ENCODE measurements around the gene PRSS23. TPM values are rescaled to one million over a fixed set of nuclear protein-coding genes. Genes with fewer than 3 reads are reported as not detected.
A peak's percentile ranks its signal among the peaks of the same experiment; 100 is the strongest.

The PRSS23 gene
- total RNA-seq, 4 donors from 2014 or later = 28.8 to 126 (median 106) TPM

DNA sequence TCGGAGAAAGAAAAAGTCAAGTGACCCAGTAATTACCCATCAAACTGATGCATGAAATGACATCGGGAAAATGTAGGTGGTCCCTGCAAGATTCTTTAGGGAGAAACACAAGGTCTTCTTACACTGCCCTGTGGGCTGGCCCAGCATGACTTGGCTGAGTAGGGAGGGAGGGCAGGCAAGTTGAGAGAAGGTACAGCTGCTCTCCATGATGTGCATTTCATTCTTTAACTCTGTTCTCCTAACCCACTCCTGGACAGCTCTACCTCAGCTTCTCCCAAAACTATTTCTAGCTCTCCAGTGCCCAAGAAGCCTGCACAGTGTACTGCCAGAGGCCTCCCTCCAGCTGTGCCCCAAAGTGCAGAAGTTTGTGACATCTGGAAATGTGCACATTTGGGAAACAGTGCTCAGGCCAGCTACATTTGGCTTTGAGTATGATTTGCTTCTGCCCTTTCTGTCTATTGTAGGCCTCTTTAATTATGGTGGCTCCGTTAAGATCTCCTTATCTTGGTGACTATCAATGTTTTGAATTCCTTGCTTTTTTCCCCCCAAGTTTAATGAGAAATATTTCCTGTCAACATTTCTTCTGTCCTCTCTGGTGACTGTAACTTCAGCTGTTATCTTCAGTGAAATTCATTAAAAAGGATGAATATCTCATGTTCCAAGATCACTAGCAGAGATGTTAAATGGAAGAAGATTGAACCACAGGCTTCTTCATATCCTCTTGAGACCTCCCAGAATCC lies 26.7 kb upstream of the PRSS23 start:
- no peaks in the 10 kb centered on the region for H3K9me3 ChIP-seq
- TF ChIP-seq POLR2A (IDR thresholded peaks at IDR 0.05) = no peak
- TF ChIP-seq, protein P1, sequence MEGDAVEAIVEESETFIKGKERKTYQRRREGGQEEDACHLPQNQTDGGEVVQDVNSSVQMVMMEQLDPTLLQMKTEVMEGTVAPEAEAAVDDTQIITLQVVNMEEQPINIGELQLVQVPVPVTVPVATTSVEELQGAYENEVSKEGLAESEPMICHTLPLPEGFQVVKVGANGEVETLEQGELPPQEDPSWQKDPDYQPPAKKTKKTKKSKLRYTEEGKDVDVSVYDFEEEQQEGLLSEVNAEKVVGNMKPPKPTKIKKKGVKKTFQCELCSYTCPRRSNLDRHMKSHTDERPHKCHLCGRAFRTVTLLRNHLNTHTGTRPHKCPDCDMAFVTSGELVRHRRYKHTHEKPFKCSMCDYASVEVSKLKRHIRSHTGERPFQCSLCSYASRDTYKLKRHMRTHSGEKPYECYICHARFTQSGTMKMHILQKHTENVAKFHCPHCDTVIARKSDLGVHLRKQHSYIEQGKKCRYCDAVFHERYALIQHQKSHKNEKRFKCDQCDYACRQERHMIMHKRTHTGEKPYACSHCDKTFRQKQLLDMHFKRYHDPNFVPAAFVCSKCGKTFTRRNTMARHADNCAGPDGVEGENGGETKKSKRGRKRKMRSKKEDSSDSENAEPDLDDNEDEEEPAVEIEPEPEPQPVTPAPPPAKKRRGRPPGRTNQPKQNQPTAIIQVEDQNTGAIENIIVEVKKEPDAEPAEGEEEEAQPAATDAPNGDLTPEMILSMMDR (IDR thresholded peaks at IDR 0.05) = no peak
- H3K36me3 ChIP-seq = no peaks in the 10 kb centered on the region
- H3K4me3 ChIP-seq = no peak overlapping the region
- no peaks in the 10 kb centered on the region for H3K27me3 ChIP-seq
- H3K27ac ChIP-seq = no peak overlapping the region
- H3K4me1 ChIP-seq = no peaks in the 10 kb centered on the region
- intact Hi-C loops (cut with DNase I; ENCODE audit: low total_unique reads) = no loop called here
- DNase-seq = no peak

DNA sequence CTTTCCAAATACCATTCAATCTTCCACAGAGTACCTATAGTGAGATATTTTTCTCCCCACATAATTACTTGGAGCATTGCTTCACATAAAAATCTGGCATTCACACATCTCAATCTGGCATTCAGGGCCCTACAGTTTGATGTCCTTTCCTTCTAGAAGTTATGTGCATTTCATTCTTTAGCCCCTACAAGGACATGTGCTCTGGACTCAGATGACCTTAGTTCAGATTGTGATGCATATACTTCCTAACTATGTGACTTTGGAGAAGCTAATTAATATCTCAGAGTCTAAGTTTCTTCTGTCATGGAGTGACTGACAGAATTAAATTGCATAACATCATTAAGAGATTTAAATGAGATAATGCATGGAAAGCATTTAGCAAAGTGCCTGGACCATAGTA lies 25.9 kb upstream of the PRSS23 start:
- H3K27ac ChIP-seq = no peak overlapping the region
- intact Hi-C loops (cut with DNase I; ENCODE audit: low total_unique reads) = no loop called here
- DNase-seq = no peak
- no peaks in the 10 kb centered on the region for H3K27me3 ChIP-seq
- no peaks in the 10 kb centered on the region for H3K9me3 ChIP-seq
- H3K4me3 ChIP-seq = no peak overlapping the region
- TF ChIP-seq, protein P1 (IDR thresholded peaks at IDR 0.05) = no peak
- no peak for TF ChIP-seq POLR2A (IDR thresholded peaks at IDR 0.05)
- H3K36me3 ChIP-seq = no peaks in the 10 kb centered on the region
- H3K4me1 ChIP-seq = no peaks in the 10 kb centered on the region

DNA sequence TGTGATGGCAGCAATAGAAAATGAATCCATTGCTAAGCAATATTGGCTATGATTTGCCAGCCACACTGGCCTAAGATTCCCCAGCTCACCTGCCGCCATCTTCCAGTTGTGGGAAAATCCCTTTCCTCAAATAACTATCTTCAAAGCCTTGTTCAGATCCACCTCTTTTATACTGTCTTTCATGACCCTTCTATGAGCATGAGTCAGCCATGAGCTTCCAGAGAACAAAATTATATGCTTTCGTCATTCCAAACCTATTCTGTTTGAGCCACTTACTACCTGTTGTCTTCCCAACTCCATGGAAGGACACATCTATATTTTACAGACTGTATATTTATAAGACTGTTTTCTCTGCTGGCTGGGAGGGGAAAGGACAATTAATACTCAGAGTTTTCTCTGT lies 25.0 kb upstream of the PRSS23 start:
- Histone ChIP-seq H3K4me3 (no peak overlapping the region), H3K36me3 (no peaks in the 10 kb centered on the region), H3K27ac (no peak overlapping the region), H3K4me1 (no peaks in the 10 kb centered on the region), H3K9me3 (no peaks in the 10 kb centered on the region), H3K27me3 (no peaks in the 10 kb centered on the region)
- TF ChIP-seq POLR2A (IDR thresholded peaks at IDR 0.05) = no peak
- TF ChIP-seq, protein P1 (IDR thresholded peaks at IDR 0.05) = no peak
- DNase-seq = no peak
- intact Hi-C loops (cut with DNase I; ENCODE audit: low total_unique reads) = no loop called here

DNA sequence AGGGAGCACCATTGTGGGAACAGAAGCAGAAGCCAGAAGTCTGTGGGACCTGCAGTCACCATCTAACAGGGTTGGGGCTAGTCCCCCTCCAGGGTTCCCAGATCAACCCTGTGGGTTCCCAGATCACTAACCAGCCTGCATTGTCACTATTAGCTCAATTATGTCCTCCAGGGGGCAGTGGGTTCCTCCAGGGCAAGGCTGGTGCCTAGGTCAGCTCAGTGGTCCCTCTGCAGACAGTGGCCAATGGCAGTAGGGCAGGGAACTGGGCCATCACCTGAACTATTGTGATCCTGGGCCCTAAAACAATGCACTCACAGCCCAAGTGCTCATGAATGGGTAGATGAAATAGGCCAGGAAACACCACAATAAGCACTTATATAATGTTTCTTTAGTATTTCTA lies 18.8 kb upstream of the PRSS23 start:
- Histone ChIP-seq H3K36me3 (no peaks in the 10 kb centered on the region), H3K27me3 (no peaks in the 10 kb centered on the region), H3K4me1 (no peaks in the 10 kb centered on the region), H3K27ac (no peak overlapping the region), H3K4me3 (no peak overlapping the region), H3K9me3 (no peaks in the 10 kb centered on the region)
- no peak for DNase-seq
- TF ChIP-seq POLR2A (IDR thresholded peaks at IDR 0.05) = no peak
- TF ChIP-seq, protein P1 (IDR thresholded peaks at IDR 0.05) = no peak
- intact Hi-C loops (cut with DNase I; ENCODE audit: low total_unique reads) = no loop called here

DNA sequence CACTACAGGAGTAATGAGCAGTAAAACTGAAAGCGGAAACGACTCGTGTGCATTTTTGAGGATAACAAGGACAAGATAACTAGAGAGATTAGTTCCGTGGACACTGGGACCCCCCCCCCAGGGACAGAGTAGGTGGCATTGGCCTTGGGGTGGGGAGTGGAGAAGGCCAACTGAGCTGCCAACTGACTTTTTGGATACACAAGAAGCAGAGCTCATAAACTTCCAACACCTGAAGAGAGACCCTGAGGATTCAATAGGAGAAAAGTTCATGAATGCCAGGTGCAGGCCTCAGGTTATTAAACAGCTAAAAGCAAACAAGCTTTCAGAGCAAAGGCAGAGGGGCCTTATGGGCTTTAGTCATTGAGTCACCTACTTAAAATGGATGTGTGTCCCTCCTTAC lies 17.6 kb upstream of the PRSS23 start:
- DNase-seq = no peak
- H3K4me1 ChIP-seq = no peaks in the 10 kb centered on the region
- intact Hi-C loops (cut with DNase I; ENCODE audit: low total_unique reads) = no loop called here

More for the DNA sequence above, 17.6 kb upstream of the PRSS23 start:
- H3K27ac ChIP-seq = peak overlapping the region in 1 of 2 donors; percentile 52
- H3K9me3 ChIP-seq = no peaks in the 10 kb centered on the region
- H3K4me3 ChIP-seq = no peak overlapping the region
- no peak for TF ChIP-seq POLR2A (IDR thresholded peaks at IDR 0.05)
- TF ChIP-seq, protein P1 (IDR thresholded peaks at IDR 0.05) = no peak
- H3K27me3 ChIP-seq = no peaks in the 10 kb centered on the region
- no peaks in the 10 kb centered on the region for H3K36me3 ChIP-seq
